A549 (cell line): ENCODE data around the gene PTPA. TPM values are rescaled to one million over a fixed set of nuclear protein-coding genes. Genes with fewer than 3 reads are reported as not detected.

Experiments
- ATAC-seq, 2 experiments: fragments of 200-7000 bp in 1 of 2; fragments of >200 bp in 1 of 2; cut with Nextera tagmentation in 1 of 2; cut with Tn5 transposase in 1 of 2; 3 replicates each; pipeline versions ENCODE4 v1.8.0 to v1.9.1; 2018 to 2020; ENCODE audit warnings: mild to moderate bottlenecking in 1 of 2, moderate library complexity in 1 of 2
- CTCF ChIA-PET: fragments of 300-600 bp; sonication (Branson Sonifier 250); formaldehyde crosslinking; extraction: SDS; loops from one replicate; lab custom pipeline; 2021; ENCODE audit warnings: antibody characterized with exemption, inconsistent platforms; lab: Yijun Ruan, JAX
- POLR2A ChIA-PET: fragments of 350-600 bp; formaldehyde crosslinking; extraction: SDS; loops from one replicate; lab custom pipeline; 2021; ENCODE audit warnings: antibody characterized with exemption, inconsistent platforms; lab: Yijun Ruan, JAX
- DNase-seq, 2 experiments: peaks; one replicate each; pipeline versions ENCODE4 v3.0.0 to v3.0.0-alpha.2; 2011 to 2016; ENCODE audit warnings: low read depth in 1 of 2, low spot score in 1 of 2
- FAIRE-seq: peaks from 2 replicates; lab custom pipeline; 2011; peaks lifted over from hg19 to GRCh38; lab: Jason Lieb, UNC
- H3K27ac ChIP-seq, 2 experiments: fragments of >200 bp; sonication (Bioruptor Twin); formaldehyde crosslinking; 3 replicates each; pipeline ENCODE4 v1.5.1; 2016 to 2017
- H3K4me1 ChIP-seq: fragments of >200 bp; sonication (Bioruptor Twin); formaldehyde crosslinking; 3 replicates; pipeline ENCODE4 v1.6.1; 2016
- H3K4me2 ChIP-seq: fragments of >200 bp; sonication (Bioruptor Twin); formaldehyde crosslinking; 3 replicates; pipeline ENCODE4 v1.6.1; 2016
- H3K4me3 ChIP-seq: fragments of >200 bp; sonication (Bioruptor Twin); formaldehyde crosslinking; 3 replicates; pipeline ENCODE4 v1.5.1; 2016
- H3K9me3 ChIP-seq: fragments of >200 bp; sonication (Bioruptor Twin); formaldehyde crosslinking; 3 replicates; pipeline ENCODE4 v1.6.1; 2016
- BHLHE40 ChIP-seq: IDR thresholded peaks from 2 replicates; pipeline ENCODE4 v1.6.1; 2012; ENCODE audit warnings: low read depth, low read length, inconsistent platforms
- CBX8 ChIP-seq: fragments of 200-600 bp; sonication (generic); IDR thresholded peaks from 2 replicates; pipeline ENCODE4 v1.6.1; 2016
- CHD2 ChIP-seq: fragments of 150-350 bp; IDR thresholded peaks from 2 replicates; pipeline ENCODE4 v1.6.1; 2014; ENCODE audit warnings: low read length; ENCODE audit not compliant: partially characterized antibody
- EHF ChIP-seq: fragments of 250-450 bp; sonication (Bioruptor Pico); IDR thresholded peaks from 2 replicates; pipeline ENCODE4 v1.5.0; 2020; ENCODE audit warnings: mild to moderate bottlenecking
- EP300 ChIP-seq, 2 experiments: fragments of >200 bp; sonication (Bioruptor Twin); formaldehyde crosslinking; IDR thresholded peaks; 2 replicates in 1 of 2; 3 replicates in 1 of 2; pipeline ENCODE4 v1.6.1; 2016 to 2017
- HES2 ChIP-seq: fragments of >200 bp; sonication (Bioruptor Twin); formaldehyde crosslinking; IDR thresholded peaks from 2 replicates; pipeline ENCODE4 v1.6.1; 2016
- HMGXB4 ChIP-seq: fragments of 250-450 bp; sonication (Bioruptor Pico); IDR thresholded peaks from 2 replicates; pipeline ENCODE4 v1.5.0; 2021; ENCODE audit warnings: mild to moderate bottlenecking, moderate library complexity, borderline replicate concordance
- HOXB5 ChIP-seq: fragments of 250-450 bp; sonication (Bioruptor Pico); IDR thresholded peaks from 2 replicates; pipeline ENCODE4 v1.5.0; 2020; ENCODE audit warnings: mild to moderate bottlenecking, moderate library complexity
- KDM1A ChIP-seq: fragments of 200-600 bp; sonication (generic); IDR thresholded peaks from 2 replicates; pipeline ENCODE4 v1.6.1; 2016; ENCODE audit warnings: low read depth, mild to moderate bottlenecking
- KDM5A ChIP-seq: fragments of 200-600 bp; sonication (generic); IDR thresholded peaks from 2 replicates; pipeline ENCODE4 v1.6.1; 2016; ENCODE audit warnings: antibody characterized with exemption, mild to moderate bottlenecking
- MYC ChIP-seq: IDR thresholded peaks from 2 replicates; pipeline ENCODE4 v1.6.1; 2012; ENCODE audit warnings: mild to moderate bottlenecking, inconsistent platforms, low read length, improper control_type of control experiment, borderline replicate concordance
- NPAS2 ChIP-seq: fragments of 250-450 bp; sonication (Bioruptor Pico); IDR thresholded peaks from 2 replicates; pipeline ENCODE4 v1.8.0; 2022; ENCODE audit warnings: mild to moderate bottlenecking, moderate library complexity, borderline replicate concordance
- PHF8 ChIP-seq: fragments of 200-600 bp; sonication (generic); IDR thresholded peaks from 2 replicates; pipeline ENCODE4 v1.6.1; 2016; ENCODE audit warnings: low read depth, mild to moderate bottlenecking, antibody characterized with exemption, moderate library complexity, borderline replicate concordance
- POLR2AphosphoS2 ChIP-seq: conservative IDR thresholded peaks from 2 replicates; pipeline ENCODE4 v1.6.1; 2012; ENCODE audit warnings: low read length, improper control_type of control experiment, inconsistent platforms
- RCOR1 ChIP-seq: fragments of 150-350 bp; IDR thresholded peaks from 2 replicates; pipeline ENCODE4 v1.6.1; 2014; ENCODE audit warnings: antibody characterized with exemption, low read length, low read depth
- RFX5 ChIP-seq: fragments of 450-650 bp; IDR thresholded peaks from 2 replicates; pipeline ENCODE4 v1.7.1; 2014; ENCODE audit warnings: antibody characterized with exemption, mild to moderate bottlenecking, moderate library complexity
- TFCP2L1 ChIP-seq: fragments of 250-450 bp; sonication (Bioruptor Pico); IDR thresholded peaks from 2 replicates; pipeline ENCODE4 v1.5.0; 2021; ENCODE audit warnings: mild to moderate bottlenecking
- USF2 ChIP-seq: fragments of 450-650 bp; IDR thresholded peaks from 2 replicates; pipeline ENCODE4 v1.6.1; 2014; ENCODE audit warnings: antibody characterized with exemption
- ZC3H11A ChIP-seq: fragments of 450-650 bp; IDR thresholded peaks from 2 replicates; pipeline ENCODE4 v1.6.1; 2014; ENCODE audit warnings: antibody characterized with exemption, mild to moderate bottlenecking
- WGBS: methylation state at CpG from one replicate; pipeline ENCODE4 v1.1.6; 2017; ENCODE audit errors: missing lambda C conversion rate; 5-methylcytosine and 5-hydroxymethylcytosine counted together
- polyA plus RNA-seq, 4 experiments: library from polyadenylated mRNA; depleted of rRNA in 3 of 4; stranded (reverse); fragments of >200 nt; fragmentation: RNase III in 1 of 4; extraction: RNeasy Plus Mini Kit Qiagen cat#74134 plus additional on column Dnase treatment in 1 of 4; gene quantifications; 2 replicates in 3 of 4; 3 replicates in 1 of 4; pipeline ENCODE4 v1.2.3, GENCODE V29; 2011 to 2017
- TF ChIP-seq, protein P1 (sequence below): fragments of >200 bp; sonication (Bioruptor Twin); formaldehyde crosslinking; IDR thresholded peaks from 3 replicates; pipeline ENCODE4 v1.5.1; 2016
- TF ChIP-seq, protein P2 (sequence below): IDR thresholded peaks from 2 replicates; pipeline ENCODE4 v1.6.1; 2012

The PTPA gene
- polyA plus RNA-seq, 2 of the 4 experiments (the other 2 are of a cell fraction) = 140 to 161 TPM

GRCh38 chr9:129080601-129081387 lies 30.4 kb upstream of the PTPA start, which contains the start of gene DOLPP1 (continued):
- TF ChIP-seq, protein P1, sequence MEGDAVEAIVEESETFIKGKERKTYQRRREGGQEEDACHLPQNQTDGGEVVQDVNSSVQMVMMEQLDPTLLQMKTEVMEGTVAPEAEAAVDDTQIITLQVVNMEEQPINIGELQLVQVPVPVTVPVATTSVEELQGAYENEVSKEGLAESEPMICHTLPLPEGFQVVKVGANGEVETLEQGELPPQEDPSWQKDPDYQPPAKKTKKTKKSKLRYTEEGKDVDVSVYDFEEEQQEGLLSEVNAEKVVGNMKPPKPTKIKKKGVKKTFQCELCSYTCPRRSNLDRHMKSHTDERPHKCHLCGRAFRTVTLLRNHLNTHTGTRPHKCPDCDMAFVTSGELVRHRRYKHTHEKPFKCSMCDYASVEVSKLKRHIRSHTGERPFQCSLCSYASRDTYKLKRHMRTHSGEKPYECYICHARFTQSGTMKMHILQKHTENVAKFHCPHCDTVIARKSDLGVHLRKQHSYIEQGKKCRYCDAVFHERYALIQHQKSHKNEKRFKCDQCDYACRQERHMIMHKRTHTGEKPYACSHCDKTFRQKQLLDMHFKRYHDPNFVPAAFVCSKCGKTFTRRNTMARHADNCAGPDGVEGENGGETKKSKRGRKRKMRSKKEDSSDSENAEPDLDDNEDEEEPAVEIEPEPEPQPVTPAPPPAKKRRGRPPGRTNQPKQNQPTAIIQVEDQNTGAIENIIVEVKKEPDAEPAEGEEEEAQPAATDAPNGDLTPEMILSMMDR = no peak
- TF ChIP-seq CHD2 = peak; percentile 45
- peak; percentile 65 for TF ChIP-seq USF2
- TF ChIP-seq HOXB5 (CRISPR knock-in tag) = peak; percentile 99
- peak; percentile 79; the same call in 1 of the 2 replicates for TF ChIP-seq KDM1A
- TF ChIP-seq MYC = no peak
- TF ChIP-seq TFCP2L1 (CRISPR knock-in tag) = peak; percentile 98
- TF ChIP-seq, protein P2, sequence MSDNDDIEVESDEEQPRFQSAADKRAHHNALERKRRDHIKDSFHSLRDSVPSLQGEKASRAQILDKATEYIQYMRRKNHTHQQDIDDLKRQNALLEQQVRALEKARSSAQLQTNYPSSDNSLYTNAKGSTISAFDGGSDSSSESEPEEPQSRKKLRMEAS = peak; percentile 26
- TF ChIP-seq POLR2AphosphoS2 = no peak
- no peak for TF ChIP-seq ZC3H11A

DNA sequence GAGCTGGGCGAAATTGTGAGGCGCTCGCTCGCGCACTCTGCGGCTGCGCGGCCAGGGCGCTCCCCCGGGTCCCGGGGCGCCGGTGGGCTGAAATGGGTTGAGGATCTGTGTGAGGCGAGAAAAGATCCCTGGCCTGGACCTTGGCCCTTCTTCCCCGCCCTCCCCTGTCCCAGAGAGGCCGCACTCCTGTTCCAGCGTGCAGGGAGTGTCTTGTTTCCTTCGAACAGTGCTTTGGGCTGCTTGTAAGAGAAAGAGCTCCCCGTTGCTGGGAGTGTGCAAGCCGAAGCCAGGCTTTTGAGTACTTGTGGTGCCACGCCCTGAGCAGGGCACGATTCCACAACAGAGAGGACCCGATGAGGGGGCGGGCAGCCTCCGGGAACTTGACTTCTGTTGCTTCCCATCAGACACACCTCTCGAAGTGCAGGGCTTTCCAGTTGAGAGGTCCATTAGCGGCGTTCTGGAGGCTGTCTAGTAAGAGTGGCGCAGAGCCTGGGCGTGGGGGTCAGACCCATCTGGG lies 29.8 kb upstream of the PTPA start:
- Histone ChIP-seq H3K27ac (peak overlapping the region; percentile 90 to 94), H3K9me3 (no peaks in the 10 kb centered on the region), H3K4me1 (peaks cover 18% of the 10 kb centered on the region; the same call in 2 of the 3 replicates), H3K4me2 (peak overlapping the region; percentile 99), H3K4me3 (peak overlapping the region; percentile 78)
- ChIA-PET CTCF (interaction anchor here (1.3 to 1.9 kb wide), 3 partner anchors 14 to 76 kb away, joined by 4 to 9 read pairs (median 8); no protein-coding TSS in a partner anchor), POLR2A (interaction anchor here (0.6 to 1.9 kb wide), 10 partner anchors 8 to 545 kb away, joined by 3 to 8 read pairs (median 5); partner anchors contain the start of genes MIGA2 and NTMT1)
- no peak; a peak in 1 of 6 replicates for ATAC-seq
- TF ChIP-seq CBX8 (no peak), HMGXB4 (no peak), PHF8 (peak; percentile 6; the same call in 1 of the 2 replicates), KDM5A (0 out of 2 replicates have a peak, but pooled peaks have one; percentile 0), NPAS2 (CRISPR knock-in tag) (no peak), EHF (CRISPR knock-in tag) (no peak)
- peak in 1 of 2 experiments; percentile 93 for DNase-seq
- WGBS = 6% methylated on average over 9 of the region's 30 CpGs
- FAIRE-seq = no peak

DNA sequence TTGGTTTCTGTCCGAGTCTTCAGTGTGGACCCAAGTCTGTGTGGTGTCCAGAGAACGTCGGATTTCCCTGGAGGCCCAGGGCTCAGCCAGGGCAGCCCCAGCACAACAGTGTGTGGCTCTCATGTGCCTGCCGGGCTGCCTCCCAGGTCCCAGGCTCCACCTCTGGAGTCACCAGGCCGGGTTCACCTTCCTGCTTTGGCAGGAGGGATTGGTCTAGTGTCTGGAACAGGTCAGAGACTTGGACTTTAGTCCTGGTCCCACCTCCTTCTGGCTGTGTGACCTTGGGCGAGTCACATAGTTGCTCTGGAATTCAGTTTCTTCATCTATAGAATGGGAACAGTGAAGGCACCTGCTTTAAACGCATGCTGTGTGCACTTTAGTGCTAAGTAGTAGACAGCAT lies 27.1 kb upstream of the PTPA start:
- ChIA-PET POLR2A (no interaction called here), CTCF (interaction anchor here (0.6 kb wide), 1 partner anchor 323 kb away, joined by 3 read pairs; no protein-coding TSS in a partner anchor)
- H3K4me3 ChIP-seq = no peak overlapping the region
- no peaks in the 10 kb centered on the region for H3K9me3 ChIP-seq
- DNase-seq = no peak
- H3K27ac ChIP-seq = no peak overlapping the region
- 74% methylated on average over 7 of the region's 7 CpGs for WGBS
- no peak for TF ChIP-seq BHLHE40
- TF ChIP-seq RCOR1 = no peak
- no peak for TF ChIP-seq HES2
- no peak for TF ChIP-seq EP300 (IDR thresholded peaks at IDR 0.05)
- TF ChIP-seq ZC3H11A = no peak
- TF ChIP-seq RFX5 = no peak
- TF ChIP-seq, all 56 proteins: peak for 0
- ATAC-seq (no peak), FAIRE-seq (no peak)
- peaks cover 14% of the 10 kb centered on the region; the same call in 2 of the 3 replicates for H3K4me1 ChIP-seq
- no peak overlapping the region for H3K4me2 ChIP-seq
